Activated naive CD4-positive, alpha-beta T cell treated with Interleukin-2 at 50 U/mL for 16 hours (primary cell): ENCODE results near the gene CADM2.
"Not testable (repeated sequence)": the region's sequence is repeated elsewhere in the genome, so short reads cannot be mapped to it uniquely, and the experiment has no call there.

Experiments
- DNase-seq: peaks from one replicate; pipeline ENCODE4 v3.0.0-alpha.2; 2020

CADM2 gene

DNA sequence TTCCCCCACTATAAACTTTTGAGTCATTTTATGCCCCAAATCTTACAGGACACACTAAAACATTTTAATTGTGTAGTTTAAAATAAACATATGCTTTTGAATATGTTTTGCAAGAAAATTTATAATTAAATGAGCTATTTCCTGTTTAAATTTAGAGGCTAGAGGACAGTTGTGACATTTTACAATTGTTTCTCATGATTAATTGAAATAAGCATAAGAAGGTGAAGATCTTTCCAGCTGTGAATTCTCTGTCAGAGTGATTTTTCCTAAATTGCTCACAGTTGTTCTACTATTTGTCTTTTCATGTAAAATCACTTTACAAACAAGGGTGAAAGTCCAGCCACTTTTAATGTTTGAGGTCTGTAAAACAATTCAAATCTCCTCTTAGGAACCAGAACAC, 892.3 kb downstream of the CADM2 start:
- DNase-seq, result no peak

GRCh38 chr3:85853805-85854204, 895.0 kb downstream of the CADM2 start:
- DNase-seq, result no peak

DNA sequence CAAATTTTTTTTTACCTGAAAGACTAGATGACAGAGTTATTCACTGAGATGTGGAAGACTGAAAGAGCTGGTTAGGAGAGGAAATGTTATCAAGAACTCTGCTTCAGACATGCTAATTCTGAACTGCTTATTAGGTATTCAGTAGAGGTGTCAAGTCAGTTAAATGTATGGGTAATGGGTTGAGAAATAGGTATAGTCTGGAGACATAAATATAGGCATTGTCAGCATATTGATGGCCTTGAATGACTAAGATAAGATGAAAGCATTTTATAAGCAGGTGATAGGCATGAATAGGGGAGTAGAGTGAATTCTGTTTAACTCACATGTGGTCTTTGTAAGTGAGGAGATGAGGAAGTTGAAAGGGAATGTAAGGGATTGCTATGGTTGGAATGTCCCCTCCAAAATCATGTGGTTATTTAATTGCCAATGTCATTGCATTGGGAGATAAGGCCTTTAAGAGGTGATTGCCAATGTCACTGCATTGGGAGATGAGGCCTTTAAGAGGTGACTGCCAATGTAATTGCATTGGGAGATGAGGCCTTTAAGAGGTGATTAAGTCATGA, 904.2 kb downstream of the CADM2 start:
- DNase-seq, result no peak

DNA sequence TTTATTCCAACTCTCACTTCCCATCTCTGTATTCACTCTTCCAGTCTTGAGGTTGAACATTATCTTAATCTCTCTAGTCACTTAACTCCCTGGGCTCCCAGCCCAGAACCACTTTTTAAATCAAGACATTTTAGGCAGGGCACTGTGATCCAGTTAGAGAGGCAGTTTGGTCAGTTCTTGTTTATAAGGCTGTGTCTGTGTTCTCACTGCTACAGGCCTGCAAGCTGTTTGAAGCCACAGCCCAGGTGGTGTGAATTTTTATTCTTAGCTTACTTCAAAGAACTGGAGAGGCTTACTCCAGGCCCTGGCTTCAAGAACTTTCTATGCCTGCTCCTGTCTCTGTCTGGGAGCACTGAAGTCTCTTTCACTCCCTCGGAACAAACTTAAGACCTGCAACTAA, 906.1 kb downstream of the CADM2 start:
- no peak for DNase-seq

DNA sequence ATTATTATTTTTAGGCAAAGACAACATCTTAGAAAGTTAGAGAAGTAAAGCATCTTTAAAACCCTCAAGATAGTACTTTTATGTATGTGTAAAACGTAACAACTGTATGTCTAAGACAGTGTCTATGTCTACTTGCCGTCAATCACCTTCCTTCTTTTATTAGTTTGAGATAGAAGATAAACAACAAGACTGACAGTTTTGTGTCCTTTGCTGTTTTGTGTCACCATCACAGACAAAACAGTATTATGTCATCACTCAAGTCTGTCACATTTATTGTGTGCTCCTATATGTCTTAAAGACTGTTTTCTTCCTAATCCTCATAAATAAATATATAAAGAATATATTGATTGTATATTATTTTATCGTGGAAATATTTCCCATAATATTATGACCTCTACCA, 908.3 kb downstream of the CADM2 start:
- DNase-seq, result no peak

- DNase-seq, result no peak
Measured at GRCh38 chr3:85875589-85875988, 916.8 kb downstream of the CADM2 start.

GRCh38 chr3:85877631-85878030, 918.8 kb downstream of the CADM2 start:
- no peak for DNase-seq

- DNase-seq, result no peak
Measured at GRCh38 chr3:85881833-85882393, 923.1 kb downstream of the CADM2 start.

DNA sequence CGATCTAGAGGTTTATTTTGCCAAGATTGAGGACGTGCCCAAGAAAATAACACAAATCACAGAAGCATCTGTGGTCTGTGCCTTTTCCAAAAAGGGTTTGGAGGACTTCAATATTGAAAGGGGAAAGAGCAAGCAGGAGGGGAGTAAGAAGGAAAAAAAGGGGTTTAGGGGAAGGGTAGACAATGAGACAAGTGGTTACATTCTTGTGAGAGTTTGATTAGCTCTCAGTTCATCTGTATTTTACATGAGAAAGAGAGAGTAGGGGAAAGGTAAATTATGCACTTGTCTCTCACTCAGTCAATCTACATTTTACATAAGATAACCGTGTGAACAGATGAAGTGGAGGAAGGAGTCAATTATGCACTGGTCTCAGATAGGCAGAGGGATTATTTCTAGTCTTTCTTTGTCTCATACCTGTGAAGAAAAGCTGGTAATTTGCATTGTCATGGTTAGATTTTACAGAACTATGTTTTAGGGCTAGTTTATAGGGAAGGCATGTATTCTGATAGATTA, 931.3 kb downstream of the CADM2 start:
- DNase-seq, result no peak

GRCh38 chr3:85903434-85903833, 944.6 kb downstream of the CADM2 start:
- DNase-seq, result no peak

DNA sequence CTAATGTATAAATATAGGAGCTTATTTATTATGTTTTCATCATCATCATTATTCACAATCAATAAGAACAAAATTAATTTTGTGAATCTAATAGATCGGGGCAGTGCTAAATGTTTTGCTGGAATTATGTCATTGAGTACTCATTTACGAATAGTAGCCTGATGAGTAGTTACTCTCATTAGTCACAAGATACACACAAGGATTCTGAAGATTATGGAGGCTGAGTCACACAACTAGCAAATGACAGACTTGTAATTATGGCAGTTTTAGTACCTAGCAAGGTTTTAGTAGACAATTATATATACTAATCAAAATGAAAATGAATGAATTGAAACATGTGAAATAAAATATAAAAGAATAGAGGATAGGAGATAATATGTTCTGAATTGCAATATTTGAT, 954.2 kb downstream of the CADM2 start:
- DNase-seq, result no peak

DNA sequence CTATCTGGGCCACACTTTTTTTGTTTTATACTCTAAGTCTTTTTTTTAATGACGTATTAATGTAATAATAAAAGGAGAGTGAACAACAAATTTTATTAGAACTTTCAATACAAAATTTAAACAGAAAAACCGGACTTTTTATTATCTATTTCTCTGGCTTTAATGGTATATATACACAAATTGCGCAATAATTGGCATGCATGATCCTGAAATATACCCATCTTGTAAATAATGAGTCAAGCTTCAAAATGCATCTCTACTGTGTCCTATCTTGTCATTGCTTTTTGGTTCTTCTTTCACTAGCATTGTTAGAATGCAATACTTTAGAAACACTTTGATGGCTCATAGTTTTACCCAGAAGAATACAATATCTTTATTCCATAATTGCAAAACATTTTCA, 963.6 kb downstream of the CADM2 start:
- DNase-seq, result no peak

DNA sequence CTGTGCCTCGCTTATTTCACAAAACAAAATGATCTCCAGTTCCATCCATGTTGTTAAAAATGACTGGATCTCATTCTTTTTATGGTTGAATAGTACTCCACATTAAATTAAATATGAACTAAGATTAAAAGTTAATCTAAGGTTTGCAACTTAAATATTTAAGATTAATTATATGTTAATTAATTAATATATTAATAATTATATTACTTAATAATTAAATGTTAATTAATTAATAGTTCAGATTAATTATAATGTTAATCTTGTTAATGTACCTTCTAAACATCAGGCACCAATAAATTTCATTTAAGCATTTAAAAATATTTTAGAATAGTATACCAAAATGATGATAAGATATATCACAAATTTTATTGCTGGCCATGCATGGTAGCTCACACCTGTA, 971.9 kb downstream of the CADM2 start:
- no peak for DNase-seq

DNA sequence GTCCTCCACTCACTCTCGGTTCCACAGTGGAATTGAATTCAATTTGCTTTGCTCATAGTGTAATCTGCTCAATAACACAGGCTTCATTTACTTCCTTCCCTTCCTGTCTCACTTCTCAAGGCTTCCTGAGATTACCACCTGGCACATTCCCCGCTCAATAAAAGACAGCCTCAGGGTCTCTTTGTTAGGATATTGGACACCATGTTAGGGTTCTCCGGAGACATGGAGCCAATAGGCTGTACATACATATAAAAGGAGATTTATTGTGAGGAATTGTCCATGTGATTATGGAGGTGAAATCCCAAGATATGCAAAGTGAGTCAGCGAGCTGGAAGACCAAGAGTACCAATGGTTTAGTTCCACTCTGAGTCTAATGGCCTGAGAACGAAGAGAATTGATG, 974.5 kb downstream of the CADM2 start:
- no peak for DNase-seq

DNA sequence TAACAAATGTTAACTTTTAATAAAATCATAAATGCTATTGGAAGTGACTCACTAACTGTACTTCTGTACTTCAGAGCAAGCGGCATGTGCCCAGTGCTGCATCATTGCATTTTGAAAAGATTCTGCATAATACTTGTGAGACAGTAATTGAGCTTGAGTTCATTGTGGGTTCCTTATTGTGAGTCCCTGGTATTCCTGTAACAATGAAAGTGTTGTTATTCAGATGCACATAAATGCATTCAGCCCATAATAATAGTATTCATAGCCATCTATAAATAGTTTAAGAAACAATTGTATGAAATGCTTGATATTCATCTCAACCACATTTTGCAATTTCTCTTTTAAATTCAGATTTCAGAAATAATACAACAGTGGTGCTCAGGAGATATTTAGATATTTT, 976.4 kb downstream of the CADM2 start:
- no peak for DNase-seq

DNA sequence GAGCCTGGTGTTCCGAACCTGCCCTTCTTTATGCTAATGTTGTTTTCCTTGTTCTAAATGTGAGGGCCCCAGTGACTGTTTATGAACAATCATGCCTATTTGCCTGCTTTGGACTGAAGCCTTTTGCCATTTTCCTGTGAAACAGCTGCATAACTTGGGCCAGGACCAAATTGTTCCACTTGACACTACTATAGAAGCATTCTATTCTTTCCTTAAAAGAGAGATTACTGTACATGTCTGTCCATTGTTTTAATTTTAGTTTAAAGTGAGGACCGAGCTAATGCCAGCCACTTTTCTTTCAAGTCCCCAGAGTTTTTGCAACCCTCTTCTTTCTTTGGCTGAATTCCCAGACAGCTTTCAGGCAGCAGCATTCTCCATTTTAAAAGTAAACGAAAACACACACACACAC, 980.3 kb downstream of the CADM2 start:
- no peak for DNase-seq

DNA sequence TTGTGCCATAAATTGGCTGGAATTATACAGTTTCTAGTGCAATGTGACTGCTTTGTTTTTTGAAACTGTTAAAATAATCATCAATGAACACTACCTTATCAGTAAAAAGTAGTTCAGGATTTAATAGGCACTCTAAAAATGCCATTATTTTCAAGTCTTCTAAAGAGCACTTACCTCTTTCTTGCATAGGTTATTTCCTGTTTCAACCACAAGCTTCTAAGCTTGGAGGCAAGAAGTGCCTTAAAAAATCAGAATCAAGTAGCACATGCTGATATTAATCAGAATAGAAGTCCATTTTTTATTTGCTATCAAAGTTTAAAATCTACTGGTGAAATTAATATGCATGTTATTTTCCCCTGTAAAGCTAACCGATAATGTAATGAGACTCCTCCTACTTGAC, 991.6 kb downstream of the CADM2 start:
- DNase-seq, result no peak

DNA sequence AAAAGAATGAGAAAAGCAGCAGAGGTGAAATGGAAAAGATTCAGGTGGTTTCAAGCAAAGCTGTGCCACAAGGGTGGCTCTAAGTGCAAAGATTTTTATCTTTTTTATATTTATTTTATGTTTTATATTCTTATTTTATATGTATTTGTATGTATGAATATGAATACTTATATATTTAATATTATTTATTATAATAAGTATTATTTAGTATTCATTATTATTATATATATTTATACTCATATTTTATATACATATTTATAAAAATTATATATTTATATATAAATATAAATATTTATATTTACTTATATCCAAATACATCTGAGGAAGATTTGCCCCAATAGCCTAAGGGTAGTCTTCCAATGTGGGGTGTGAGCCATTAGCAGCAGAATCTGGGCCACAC, 1002.0 kb downstream of the CADM2 start:
- DNase-seq, result no peak

DNA sequence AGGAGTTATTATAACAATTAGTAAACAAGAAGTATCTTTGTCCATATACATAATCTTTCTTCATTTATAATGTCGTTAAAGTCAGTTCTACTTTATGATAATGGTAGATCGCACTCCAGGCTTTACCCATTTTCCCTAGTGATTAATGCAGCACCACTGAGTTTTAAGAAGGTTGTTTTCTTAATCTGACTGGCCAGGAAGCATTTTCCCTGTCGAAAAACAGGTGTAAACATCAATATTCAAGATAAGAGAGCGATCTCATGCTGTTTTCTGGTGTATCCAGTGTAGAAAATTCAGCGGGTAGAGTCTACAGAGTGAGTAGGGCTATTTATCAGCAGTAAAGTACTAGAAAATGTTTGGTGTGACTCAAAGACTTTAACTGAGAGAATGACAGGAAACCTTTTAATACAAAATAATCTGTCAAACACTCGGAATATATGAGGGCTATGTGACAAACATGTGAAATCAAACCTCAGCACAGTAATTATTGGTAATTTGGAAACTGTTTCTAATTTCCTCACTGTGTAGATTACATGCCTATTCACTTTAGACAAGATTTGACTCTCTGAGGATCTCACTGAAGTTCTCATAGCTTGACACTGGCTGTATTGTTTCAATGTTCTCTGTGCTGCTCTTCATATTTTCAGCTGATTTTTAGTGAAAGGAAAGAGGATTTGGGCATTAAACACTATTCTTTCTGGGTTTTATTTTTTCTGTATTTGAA, 1019.0 kb downstream of the CADM2 start:
- no peak for DNase-seq

- no peak for DNase-seq
Measured at GRCh38 chr3:85979034-85979433, 1020.2 kb downstream of the CADM2 start.

GRCh38 chr3:85989581-85989980, 1030.8 kb downstream of the CADM2 start:
- not testable (repeated sequence) for DNase-seq

GRCh38 chr3:86029590-86029989, 1070.8 kb downstream of the CADM2 start:
- no peak for DNase-seq

GRCh38 chr3:86037916-86038315, 1079.1 kb downstream of the CADM2 start:
- DNase-seq, result no peak

DNA sequence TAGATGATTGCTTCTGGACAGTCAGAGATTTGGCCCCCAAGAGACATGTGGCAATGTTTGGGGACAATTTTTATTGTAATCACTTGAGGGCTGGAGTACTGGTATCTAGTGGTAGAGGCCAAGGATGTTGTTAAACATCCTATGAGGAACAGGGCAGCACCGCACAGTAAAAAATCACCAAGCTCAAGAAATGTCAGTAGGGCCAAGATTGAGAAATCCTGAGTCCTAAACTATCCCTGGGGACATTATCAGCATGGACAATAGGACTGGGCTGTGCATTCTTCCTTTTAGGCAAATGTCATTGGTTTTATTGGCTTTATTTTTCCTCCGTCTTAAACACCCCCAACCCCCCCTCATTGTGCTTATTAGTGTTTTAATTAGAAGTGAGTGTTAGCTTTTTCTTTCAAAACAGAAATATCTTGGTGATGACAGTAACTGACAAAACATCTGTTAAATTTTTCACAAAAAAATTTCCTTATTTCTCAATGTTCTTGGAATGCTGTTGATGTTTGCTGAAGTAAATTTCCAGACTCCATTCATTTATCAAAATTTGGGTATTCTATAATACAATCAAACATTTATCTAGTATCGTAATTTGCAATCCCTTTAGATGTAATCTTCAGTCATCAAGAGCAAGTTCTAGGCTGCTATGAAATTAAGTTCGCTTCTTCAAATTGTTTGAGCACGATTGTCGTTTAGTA, 1087.8 kb downstream of the CADM2 start:
- no peak for DNase-seq
